UCSD-AML1 (cell line): ENCODE results near the gene GID8.

Source experiments
- DNase-seq: peaks from one replicate; lab custom pipeline; 2025; ENCODE audit not compliant: unreplicated experiment; lab: John Stamatoyannopoulos, UW

GID8 gene

GRCh38 chr20:62938105-62938888 is at the start of gene GID8:
GID8 (plus strand) TSS chr20:62938147; CDS start chr20:62941503, 3,356 bp downstream.
- peak; percentile 65 for DNase-seq

- DNase-seq = no peak
Measured at GRCh38 chr20:62888406-62888805, 49.5 kb upstream of the GID8 start.

- no peak for DNase-seq
Measured at GRCh38 chr20:62888910-62889309, 49.0 kb upstream of the GID8 start.

GRCh38 chr20:62889411-62889810 is 48.5 kb upstream of the GID8 start:
- DNase-seq = no peak

- DNase-seq = no peak
Measured at GRCh38 chr20:62889871-62890270, 48.1 kb upstream of the GID8 start.

GRCh38 chr20:62890444-62890843 is 47.5 kb upstream of the GID8 start:
- DNase-seq = no peak

- DNase-seq = no peak
Measured at GRCh38 chr20:62891111-62891510, 46.8 kb upstream of the GID8 start.

- no peak for DNase-seq
Measured at GRCh38 chr20:62892348-62893304, 45.3 kb upstream of the GID8 start.

GRCh38 chr20:62893700-62894099 is 44.2 kb upstream of the GID8 start:
- no peak for DNase-seq

- DNase-seq = no peak
Measured at GRCh38 chr20:62894261-62894660, 43.7 kb upstream of the GID8 start.

GRCh38 chr20:62895539-62895938 is 42.4 kb upstream of the GID8 start:
- no peak for DNase-seq

- no peak for DNase-seq
Measured at GRCh38 chr20:62896526-62896925, 41.4 kb upstream of the GID8 start.

GRCh38 chr20:62897666-62898065 is 40.3 kb upstream of the GID8 start:
- no peak for DNase-seq

- no peak for DNase-seq
Measured at GRCh38 chr20:62898093-62898964, 39.6 kb upstream of the GID8 start.

GRCh38 chr20:62898970-62899632 is 38.8 kb upstream of the GID8 start:
- DNase-seq = no peak

- no peak for DNase-seq
Measured at GRCh38 chr20:62899633-62900051, 38.3 kb upstream of the GID8 start.

- DNase-seq = peak; percentile 63
Measured at GRCh38 chr20:62900052-62900691, 37.8 kb upstream of the GID8 start.

GRCh38 chr20:62900692-62901584 is 37.0 kb upstream of the GID8 start:
- no peak for DNase-seq

GRCh38 chr20:62901891-62902290 is 36.1 kb upstream of the GID8 start:
- no peak for DNase-seq
